PC-9 (cell line): ENCODE measurements around the gene ZNF212.

Experiments used
- EZH2 ChIP-seq: fragments of 200-600 bp; sonication (generic); IDR thresholded peaks from 2 replicates; pipeline ENCODE4 v1.8.0; 2017; ENCODE audit warnings: antibody characterized with exemption, low read depth
- TF ChIP-seq, protein P1 (sequence below): fragments of 200-600 bp; sonication (generic); conservative IDR thresholded peaks from 2 replicates; pipeline ENCODE4 v1.6.1; 2017; ENCODE audit warnings: mixed run types, antibody characterized with exemption, mild to moderate bottlenecking, moderate library complexity

DNA sequence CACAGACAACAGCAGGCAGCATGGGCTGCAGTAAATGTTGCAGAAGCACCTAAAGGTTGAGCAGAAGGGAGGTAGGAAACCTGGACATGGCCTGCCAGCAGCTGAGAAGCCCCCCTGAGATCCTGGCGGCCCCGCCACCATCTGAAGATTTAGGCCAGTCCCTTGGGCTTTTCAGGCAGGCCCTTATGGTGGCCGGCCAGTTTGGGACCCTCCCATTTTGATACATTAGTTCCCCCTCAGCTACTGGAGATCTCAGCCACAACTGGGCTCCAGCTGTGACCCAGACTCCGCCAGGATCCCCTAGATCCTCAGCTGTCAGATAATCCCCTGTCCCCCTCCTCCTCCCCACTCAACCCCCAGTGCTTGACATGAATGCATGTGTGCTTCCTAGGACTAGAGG is 56.9 kb downstream of the ZNF212 start:
- TF ChIP-seq, protein P1, sequence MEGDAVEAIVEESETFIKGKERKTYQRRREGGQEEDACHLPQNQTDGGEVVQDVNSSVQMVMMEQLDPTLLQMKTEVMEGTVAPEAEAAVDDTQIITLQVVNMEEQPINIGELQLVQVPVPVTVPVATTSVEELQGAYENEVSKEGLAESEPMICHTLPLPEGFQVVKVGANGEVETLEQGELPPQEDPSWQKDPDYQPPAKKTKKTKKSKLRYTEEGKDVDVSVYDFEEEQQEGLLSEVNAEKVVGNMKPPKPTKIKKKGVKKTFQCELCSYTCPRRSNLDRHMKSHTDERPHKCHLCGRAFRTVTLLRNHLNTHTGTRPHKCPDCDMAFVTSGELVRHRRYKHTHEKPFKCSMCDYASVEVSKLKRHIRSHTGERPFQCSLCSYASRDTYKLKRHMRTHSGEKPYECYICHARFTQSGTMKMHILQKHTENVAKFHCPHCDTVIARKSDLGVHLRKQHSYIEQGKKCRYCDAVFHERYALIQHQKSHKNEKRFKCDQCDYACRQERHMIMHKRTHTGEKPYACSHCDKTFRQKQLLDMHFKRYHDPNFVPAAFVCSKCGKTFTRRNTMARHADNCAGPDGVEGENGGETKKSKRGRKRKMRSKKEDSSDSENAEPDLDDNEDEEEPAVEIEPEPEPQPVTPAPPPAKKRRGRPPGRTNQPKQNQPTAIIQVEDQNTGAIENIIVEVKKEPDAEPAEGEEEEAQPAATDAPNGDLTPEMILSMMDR: no peak
- no peak for TF ChIP-seq EZH2
